Measurements from ENCODE around the gene GAGE12J. TPM values are rescaled to one million over a fixed set of nuclear protein-coding genes. Genes with fewer than 3 reads are reported as not detected.

The GAGE12J gene
- total and polyA plus RNA-seq, 9 donors = not detected

- intact Hi-C loops (cut with DNase I) = loop anchor here in 1 of 4 donors (2.0 kb wide), 1 partner anchor 47 kb away; no protein-coding TSS in a partner anchor
- Histone ChIP-seq H3K27me3 (no peaks in the 10 kb centered on the region), H3K4me3 (no peak overlapping the region), H3K36me3 (no peaks in the 10 kb centered on the region), H3K9me3 (no peaks in the 10 kb centered on the region), H3K4me1 (ENCODE audit: insufficient read depth) (peaks cover 3% of the 10 kb centered on the region), H3K27ac (no peak overlapping the region)
- TF ChIP-seq POLR2A (IDR thresholded peaks at IDR 0.05) (no peak), CTCF (IDR thresholded peaks at IDR 0.05) (no peak), EP300 (IDR thresholded peaks at IDR 0.05) (no peak)
- WGBS, 3 donors = 65 to 80% (median 75%) methylated on average over 3 of the region's 3 CpGs
- no peak for DNase-seq
These were observed 37.6 kb upstream of the GAGE12J start for GRCh38 chrX:49284212-49284611.

GRCh38 chrX:49286136-49286535, 35.7 kb upstream of the GAGE12J start:
- no peak overlapping the region for H3K4me3 ChIP-seq
- no peaks in the 10 kb centered on the region for H3K27me3 ChIP-seq
- intact Hi-C loops (cut with DNase I) = no loop called here
- no peak for DNase-seq
- H3K9me3 ChIP-seq = no peaks in the 10 kb centered on the region
- H3K27ac ChIP-seq = no peak overlapping the region
- H3K36me3 ChIP-seq = no peaks in the 10 kb centered on the region
- peaks cover 3% of the 10 kb centered on the region for H3K4me1 ChIP-seq (ENCODE audit: insufficient read depth)
- TF ChIP-seq POLR2A (IDR thresholded peaks at IDR 0.05) = no peak
- no peak for TF ChIP-seq EP300 (IDR thresholded peaks at IDR 0.05)
- no peak for TF ChIP-seq CTCF (IDR thresholded peaks at IDR 0.05)
- 84 to 90% (median 87%) methylated on average over 18 of the region's 18 CpGs for WGBS, 3 donors

- WGBS, 3 donors = 53 to 69% (median 65%) methylated on average over 4 of the region's 4 CpGs
- peak in 1 of 5 donors; percentile 13 for DNase-seq
- no peak overlapping the region for H3K27ac ChIP-seq
- intact Hi-C loops (cut with DNase I) = no loop called here
- no peaks in the 10 kb centered on the region for H3K9me3 ChIP-seq
- TF ChIP-seq CTCF (IDR thresholded peaks at IDR 0.05) (no peak), POLR2A (IDR thresholded peaks at IDR 0.05) (no peak), EP300 (IDR thresholded peaks at IDR 0.05) (no peak)
- H3K36me3 ChIP-seq = no peaks in the 10 kb centered on the region
- no peak overlapping the region for H3K4me3 ChIP-seq
- no peaks in the 10 kb centered on the region for H3K27me3 ChIP-seq
- peaks cover 3% of the 10 kb centered on the region for H3K4me1 ChIP-seq (ENCODE audit: insufficient read depth)
These were observed 35.3 kb upstream of the GAGE12J start for GRCh38 chrX:49286581-49286980.

- 88 to 100% (median 94%) methylated on average over 1 of the region's 1 CpG for WGBS, 3 donors
- no peak overlapping the region for H3K4me3 ChIP-seq
- intact Hi-C loops (cut with DNase I) = no loop called here
- no peaks in the 10 kb centered on the region for H3K9me3 ChIP-seq
- H3K36me3 ChIP-seq = no peaks in the 10 kb centered on the region
- TF ChIP-seq CTCF (IDR thresholded peaks at IDR 0.05) (no peak), POLR2A (IDR thresholded peaks at IDR 0.05) (no peak), EP300 (IDR thresholded peaks at IDR 0.05) (no peak)
- H3K4me1 ChIP-seq (ENCODE audit: insufficient read depth) = peaks cover 2% of the 10 kb centered on the region
- H3K27ac ChIP-seq = no peak overlapping the region
- DNase-seq = no peak
- no peaks in the 10 kb centered on the region for H3K27me3 ChIP-seq
These were observed 34.2 kb upstream of the GAGE12J start for GRCh38 chrX:49287665-49288064.

Data from ovary (tissue), 9 donors.